UCSD-AML1 (cell line): Measurements from ENCODE around the gene SURF6.
"Not testable (repeated sequence)": the region's sequence is repeated elsewhere in the genome, so short reads cannot be mapped to it uniquely, and the experiment has no call there.

Experiments
- DNase-seq: peaks from one replicate; lab custom pipeline; 2025; ENCODE audit not compliant: unreplicated experiment; lab: John Stamatoyannopoulos, UW

Gene SURF6

DNA sequence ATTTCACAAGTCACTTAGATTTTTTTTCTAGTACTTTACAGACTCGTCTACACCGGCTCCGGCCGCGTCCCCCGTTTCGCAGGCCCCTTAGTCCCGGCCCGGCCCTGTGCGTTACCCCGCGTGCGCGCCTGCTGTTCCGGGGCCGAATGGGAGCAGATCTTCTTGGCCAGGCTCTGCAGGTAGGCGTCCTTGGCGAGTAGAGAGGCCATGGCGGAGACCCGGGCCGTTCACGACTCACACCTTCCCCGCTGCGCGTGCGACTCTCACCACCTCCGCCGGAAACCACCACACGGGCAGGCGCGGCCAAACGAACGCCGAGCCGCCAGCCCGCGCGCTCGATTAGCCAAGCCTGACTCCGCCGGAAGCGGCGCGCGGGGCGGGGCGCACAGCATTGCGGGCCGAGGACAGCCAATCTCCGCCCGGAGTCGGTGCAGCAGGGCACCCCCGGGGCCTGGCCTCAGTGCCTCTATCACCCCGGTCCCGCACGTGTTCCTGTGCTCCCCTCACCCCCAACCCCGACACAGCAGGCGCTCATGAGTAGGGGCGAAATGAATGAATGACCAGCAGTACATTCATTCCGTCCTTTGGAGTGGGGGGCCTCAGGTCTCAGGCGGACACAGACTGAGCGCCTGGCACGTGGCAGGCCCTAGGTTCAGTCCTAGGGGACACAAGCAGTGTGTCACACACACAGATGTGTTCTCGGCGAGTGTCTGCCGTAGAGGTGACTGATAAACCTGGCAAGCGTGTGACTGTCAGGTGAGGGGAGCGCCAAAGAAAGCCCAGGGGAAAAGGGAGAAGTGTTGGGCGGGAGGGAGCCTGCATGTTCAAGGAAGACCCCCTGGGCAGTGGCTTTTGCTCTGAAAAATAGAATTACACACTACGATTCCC lies at the start of gene SURF6:
Gene SURF6 (minus strand): TSS at position 265 of the 888 bp plus-strand sequence. CDS start 56 bp downstream, at position 209.
- DNase-seq, result peak; percentile 93

DNA sequence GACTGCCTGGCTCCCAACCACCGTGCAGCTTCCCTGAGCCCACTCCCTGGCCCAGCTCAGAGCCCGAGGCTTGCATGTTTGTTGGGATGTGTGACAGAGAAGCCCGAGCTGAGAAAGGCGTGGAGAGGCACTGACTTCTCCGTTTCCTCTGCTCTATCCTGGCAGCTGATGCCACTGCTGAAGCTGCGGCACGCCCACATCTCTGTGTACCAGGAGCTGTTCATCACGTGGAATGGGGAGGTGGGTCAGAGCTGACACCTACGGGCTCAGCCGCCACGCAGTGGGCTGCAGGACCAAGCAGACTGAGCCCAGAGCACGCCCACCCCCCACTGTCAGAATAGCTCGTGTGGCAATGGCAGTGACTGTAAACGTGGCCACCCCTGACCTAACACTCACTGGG lies 49.5 kb upstream of the SURF6 start:
- no peak for DNase-seq

DNA sequence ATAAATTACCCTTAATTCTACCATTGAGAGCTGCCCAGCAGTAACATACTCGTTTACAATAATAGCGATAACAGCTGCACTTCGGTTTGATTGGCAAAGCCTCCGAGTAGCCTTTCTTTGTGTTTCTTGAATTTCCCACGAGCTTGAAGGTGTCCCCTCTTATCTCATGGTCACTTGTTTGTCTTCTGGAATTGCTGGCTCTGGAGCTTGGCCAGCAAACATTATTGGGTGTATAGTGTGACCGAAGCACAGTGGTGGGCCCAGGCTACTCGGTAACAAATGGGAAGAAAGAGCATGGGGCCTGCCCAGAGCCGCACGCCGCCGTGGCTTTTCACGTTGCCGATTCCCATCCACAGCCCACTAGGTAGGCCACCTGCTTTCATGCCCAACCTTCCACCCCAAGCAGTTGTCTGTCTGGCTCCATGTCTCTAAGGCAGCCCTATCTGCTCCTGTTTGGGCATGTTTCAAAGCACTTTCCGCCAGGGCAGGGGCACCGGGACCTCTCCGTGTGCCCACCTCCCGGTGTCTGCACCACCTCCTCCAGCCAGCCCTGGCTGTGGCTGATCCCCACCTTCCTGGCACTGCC lies 48.8 kb upstream of the SURF6 start:
- no peak for DNase-seq

DNA sequence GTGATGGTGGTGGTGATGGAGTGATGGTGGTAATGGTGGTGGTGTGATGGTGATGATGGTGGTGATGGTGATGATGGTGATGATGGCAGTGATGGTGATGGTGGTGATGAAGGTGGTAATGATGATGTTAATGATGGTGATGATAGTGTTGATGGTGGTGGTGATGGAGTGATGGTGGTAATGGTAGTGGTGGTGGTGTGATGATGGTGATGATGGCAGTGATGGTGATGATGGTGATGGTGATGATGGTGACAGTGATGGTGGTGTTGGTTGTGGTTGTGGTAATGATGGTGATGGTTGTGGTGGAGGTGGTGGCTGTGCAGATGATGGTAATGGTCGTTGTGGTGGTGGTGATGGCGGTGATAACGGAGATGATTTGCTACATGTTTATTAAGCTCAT lies 47.5 kb upstream of the SURF6 start:
- DNase-seq, result no peak

DNA sequence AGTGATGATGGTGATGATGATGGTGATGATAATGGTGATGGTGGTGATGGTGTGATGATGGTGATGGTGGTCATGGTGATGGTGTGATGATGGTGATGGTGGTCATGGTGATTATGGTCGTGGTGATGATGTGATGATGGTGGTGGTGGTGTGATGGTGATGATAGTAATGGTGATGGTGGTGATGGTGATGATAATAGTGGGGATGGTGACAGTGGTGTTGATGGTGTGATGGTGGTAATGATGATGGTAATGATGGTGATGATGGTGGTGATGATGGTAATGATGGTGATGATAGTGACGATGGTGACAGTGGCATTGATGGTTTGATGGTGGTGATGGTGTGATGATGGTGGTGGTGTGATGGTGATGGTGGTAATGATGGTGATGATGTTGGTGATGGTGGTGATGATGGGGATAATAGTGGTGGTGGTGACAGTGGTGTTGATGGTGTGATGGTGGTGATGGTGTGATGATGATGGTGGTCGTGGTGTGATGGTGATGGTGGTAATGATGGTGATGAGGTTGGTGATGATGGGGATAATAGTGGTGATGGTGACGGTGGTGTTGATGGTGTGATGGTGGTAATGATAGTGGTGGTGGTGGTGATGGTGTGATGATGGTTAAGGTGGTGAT lies 46.6 kb upstream of the SURF6 start:
- DNase-seq, result no peak

DNA sequence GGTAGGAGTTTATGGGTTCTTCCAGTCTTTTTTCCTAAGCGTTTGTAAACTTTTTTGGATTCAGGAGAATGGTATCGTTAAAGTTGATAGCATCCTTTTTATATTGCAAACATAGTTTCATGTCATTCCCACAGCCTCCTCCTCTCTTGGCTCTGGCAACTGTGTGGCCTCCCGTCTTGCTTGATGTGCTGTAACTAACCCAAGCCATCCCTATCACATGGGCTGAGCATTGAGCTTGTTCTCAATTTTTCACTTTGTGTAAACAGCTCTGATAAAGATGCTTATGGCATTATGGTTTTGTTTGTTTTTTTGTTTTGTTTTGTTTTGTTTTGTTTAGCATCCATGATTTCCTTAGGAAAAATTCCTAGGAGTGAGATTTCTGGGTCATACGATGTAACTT lies 44.7 kb upstream of the SURF6 start:
- DNase-seq, result no peak

DNA sequence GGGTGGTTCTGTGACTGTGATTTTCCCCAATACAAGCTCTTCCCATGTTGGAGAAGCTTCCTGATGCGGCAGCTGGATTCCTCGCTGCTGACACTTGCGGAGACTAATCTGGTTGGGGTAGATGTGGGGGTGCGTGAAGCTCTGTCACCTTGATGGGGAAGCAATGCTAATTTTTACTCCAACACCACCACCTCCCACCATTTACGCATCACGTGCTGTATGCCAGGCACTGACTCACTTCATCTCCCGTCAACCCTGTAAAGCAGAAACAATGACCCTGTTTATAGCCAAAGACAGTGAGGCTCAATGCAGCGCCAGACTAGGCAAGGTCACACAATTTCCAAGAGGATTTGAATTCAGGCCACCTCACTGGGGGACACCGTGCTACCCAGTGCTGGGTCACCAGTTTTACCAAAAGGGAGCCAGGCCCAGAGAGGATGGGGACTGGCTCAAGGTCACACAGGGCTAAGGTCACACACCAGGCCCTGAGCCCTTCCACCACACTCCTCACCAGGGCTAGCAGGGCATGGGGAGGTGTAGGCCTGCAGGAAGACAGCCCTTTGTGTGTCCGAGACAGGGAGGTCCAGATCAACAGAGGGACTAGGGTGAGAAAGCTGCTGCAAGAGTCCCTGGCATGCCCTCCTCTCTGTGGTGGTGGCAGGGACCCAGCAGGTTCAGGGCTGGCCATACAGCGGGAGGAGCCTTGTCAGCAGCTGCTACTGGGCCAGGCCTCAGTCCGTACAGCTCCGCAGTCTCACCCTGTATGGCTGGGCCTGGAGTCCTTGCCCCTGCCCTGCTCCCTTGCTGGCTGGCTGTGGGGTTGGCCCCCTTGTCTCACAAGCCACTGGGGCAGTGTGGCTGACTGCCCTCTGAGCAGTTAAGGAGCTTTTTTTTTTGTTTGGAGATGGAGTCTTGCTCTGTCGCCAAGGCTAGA lies 43.4 kb upstream of the SURF6 start:
- DNase-seq, result no peak

DNA sequence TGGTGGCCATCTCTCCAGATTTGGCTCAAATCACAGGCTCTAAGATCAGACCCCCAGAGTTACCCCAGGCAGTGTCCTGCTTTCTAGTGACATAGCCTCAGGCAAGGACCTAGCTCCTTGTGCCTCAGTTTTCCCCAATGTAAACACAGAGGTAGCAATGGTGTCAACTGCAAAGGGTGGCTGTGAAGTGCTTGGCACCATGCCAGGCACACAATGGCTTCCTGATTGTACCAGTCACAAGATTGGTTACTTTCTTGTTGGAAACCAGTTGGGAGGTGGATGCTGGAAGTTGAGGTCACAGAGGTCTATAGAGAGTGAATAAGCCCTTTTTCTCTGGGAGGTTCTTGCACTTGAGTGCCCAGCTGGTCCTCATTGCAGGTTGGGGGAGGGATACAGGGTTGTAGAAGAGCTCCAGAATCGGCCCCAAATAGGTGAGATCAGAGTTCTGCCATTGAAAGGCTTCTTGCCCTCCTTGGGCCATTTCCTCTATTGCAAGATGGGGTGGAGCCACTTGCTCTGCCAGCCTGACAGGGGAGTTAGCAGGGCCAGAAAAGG lies 42.5 kb upstream of the SURF6 start:
- no peak for DNase-seq

DNA sequence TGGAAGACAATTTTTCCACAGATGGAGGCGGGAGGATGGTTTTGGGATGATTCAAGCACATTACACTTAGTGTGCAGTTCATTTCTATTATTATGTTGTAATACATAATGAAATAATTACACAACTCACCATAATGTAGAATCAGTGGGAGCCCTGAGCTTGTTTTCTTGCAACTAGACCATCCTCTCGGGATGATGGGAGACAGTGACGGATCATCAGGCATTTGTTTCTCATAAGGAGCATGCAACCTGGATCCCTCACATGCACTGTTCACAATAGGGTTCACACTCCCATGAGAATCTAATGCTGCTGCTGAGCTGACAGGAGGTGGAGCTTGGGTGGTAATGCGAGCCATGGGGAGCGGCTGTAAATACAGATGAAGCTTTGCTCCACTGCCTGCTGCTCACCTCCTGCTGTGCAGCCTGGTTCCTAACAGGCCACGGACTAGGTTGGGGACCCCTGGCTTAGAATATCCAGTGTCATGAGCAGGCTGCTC lies 41.8 kb upstream of the SURF6 start:
- no peak for DNase-seq

DNA sequence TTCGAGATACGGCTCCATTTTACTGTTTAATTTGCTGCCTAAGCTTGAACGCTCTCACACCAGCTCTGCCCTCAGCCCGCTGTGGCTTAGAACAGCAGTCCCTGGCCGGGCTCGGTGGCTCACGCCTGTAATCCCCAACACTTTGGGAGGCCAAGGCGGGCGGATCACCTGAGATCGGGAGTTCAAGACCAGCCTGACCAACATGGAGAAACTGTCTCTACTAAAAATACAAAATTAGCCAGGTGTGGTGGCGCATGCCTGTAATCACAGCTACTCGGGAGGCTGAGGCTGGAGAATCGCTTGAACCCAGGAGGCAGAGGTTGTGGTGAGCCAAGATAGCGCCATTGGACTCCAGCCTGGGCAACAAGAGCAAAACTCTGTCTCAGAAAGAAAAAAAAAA lies 41.3 kb upstream of the SURF6 start:
- DNase-seq, result not testable (repeated sequence)

DNA sequence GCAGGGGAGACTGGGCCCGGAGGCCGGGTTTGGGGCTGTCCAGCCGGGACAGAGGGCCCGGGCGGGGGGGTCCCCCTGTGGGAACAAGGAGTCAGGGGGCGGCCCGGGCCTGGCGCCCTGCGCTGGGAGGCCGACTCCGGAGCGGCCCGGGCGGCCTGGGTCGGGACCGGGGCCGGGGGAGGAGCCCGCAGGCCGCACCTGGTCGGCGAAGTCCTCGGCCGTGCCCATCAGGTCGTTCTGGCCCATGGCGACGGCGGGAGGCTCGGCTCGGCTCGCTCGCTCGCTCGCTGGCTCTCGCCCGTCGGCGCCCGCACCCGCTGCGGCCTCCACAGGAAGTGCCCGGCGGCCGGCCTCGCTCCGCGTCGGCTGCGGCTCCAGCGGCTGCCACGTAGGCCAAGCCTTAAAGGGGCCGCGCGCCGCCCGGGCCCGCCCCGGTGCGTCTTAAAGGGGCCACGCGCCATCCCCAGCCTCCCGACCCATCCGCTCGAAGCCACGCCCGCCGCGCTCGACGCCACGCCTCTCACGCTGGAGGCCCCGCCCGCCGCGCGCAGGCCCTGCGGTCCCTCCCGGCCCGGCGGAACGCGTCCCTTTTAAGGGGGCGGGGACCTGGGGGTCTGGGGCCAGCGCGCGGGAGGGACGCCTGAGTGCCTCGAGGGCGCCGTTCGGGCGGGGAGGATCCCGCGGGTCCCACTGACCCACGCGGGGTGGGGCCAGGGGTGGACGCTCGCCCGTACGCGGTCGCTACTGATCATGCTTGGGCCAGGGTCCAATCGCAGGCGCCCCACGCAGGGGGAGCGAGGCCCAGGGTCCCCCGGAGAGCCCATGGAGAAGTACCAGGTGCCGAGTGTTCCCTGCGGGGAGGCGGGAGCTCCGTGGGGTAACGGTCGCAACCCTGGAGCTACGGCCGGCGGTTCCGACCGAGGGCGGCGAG lies 40.0 kb upstream of the SURF6 start, which contains the start of the genes STKLD1 and SURF4:
Gene STKLD1 (plus strand): TSS at position 643 of the 931 bp plus-strand sequence. CDS start 108 bp downstream, at position 751.
Gene SURF4 (minus strand): TSS at position 337 of the 931 bp plus-strand sequence. CDS start 91 bp downstream, at position 246.
- peak; percentile 98 for DNase-seq

DNA sequence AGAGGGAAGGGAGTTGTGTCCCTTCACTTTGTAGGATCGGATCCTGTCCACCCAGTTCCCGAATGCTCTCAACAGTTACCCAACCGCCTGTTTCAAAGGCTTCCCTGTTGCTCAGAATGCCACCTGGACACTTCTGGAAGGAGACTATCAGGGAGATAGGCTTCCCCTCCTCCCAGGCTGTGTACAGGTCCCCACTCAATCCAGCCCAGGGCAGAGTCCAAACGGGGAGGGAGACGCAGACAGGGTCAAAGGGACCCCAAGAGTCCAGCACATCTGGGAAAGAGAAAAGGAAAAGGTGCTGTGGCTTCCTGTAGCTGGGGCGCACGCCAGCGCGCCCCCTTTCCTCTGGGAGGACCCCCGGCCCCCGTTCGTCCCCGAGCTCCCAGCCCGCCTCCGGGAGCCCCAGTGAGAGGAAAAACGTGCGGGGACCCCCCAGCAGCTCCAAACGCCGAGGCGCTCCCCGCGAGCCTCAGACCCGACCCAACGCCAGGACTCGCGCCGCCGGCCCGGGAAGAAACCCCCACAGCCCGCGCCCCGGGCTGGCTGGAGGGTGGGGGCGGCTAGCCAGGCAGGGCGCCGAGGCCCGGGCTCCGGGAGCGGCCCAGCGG lies 39.2 kb upstream of the SURF6 start:
- peak; percentile 61 for DNase-seq

DNA sequence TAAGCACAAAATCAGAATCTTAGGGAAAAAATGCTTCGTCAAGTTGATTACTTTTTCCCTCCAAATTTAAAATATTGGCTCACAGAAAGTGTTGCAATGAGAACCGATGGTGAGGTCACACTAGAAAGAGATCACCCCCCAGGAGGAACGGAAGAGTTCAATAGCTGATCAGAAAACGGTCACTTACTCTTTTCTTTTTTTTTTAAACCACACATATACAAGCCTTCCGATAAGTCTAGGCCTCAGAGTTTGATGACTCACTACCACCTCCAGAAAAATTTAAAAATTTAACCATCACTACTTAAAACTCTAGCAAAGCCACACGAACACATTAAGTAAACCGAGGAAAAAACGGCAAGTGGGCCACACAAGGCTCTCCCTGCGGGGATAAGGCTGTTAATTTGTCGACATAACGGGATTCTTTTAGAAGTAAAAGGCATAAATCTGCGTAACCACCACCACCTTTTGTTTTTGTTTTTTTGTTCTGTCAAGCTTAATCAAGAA lies 38.7 kb upstream of the SURF6 start:
- DNase-seq, result no peak

DNA sequence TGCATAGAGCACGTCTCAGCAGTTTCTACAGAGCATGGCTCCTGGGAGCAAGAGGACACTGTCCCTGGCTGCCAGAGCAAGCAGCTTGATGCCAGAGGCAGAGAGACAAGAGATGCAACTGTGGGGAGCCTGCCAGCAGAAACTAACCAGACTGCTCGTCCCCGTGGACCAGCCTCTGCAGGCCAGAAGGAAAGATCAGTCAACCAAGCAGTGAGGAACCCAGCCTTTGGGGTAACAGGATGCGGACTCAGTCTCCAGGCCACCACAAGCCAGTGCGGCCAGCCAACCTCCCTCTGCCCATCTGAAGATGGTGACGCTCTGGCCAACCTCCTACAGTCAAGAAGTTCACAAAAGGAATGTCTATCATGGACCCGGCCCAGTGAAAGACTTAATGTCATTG lies 36.2 kb upstream of the SURF6 start:
- DNase-seq, result no peak

DNA sequence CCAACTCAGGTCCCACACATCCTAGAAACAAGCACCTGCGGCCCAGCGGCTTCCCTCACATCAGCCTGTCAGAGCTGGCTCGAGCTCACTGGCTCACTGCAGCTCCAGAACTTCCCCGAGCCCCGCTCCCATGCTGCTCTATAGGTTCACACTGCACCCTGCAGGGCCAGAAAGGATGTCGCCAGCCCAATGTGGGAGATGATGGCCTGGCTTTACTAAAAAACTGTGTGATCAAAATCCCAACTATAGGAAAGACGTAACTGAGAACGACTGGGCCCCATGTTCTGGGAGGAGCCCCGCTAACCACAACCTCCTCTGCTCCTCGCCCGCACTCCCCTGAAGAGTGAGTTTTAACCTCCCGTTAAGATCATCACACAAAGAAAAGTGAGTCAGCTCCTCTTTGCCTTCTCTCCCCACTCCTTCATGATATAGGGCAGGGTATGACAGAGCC lies 35.3 kb upstream of the SURF6 start:
- no peak for DNase-seq

DNA sequence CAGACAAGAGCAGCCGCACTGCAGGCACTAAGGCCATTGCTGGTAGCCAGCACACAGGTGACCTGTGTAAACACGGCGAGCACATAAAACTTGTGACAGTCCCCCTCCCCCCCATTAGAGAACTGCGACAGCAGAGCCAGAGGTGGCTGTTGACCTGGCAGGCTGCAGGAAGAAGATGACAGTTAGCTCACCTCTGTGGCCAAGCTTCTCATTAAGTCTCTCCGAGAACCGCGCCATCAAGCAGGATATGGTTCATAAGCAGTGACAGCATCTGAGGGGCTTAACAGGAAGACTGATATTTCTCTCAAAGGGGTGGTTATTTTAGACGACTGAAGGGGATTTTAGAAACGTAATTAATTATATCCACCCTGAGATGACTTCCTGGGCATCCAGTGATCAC lies 34.7 kb upstream of the SURF6 start:
- no peak for DNase-seq

DNA sequence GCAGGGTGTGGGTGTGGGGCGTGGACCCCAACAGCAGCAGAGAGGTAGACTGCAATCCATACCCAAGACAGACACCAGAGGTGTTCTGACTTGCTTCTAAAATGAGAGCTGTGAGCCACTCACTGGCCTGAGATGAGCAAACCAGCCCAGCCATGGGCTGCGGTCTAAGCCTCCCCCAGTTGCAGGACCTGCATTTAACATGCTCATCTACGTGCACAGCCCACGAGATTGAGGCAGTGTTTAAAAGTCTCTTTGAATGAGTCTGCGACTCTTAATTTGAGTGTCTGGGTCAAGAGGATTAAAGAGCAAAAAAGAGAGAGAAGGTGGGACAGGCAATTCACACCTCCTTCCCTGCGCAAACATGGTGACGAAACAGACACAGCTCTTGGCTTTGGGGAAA lies 33.9 kb upstream of the SURF6 start:
- DNase-seq, result no peak

DNA sequence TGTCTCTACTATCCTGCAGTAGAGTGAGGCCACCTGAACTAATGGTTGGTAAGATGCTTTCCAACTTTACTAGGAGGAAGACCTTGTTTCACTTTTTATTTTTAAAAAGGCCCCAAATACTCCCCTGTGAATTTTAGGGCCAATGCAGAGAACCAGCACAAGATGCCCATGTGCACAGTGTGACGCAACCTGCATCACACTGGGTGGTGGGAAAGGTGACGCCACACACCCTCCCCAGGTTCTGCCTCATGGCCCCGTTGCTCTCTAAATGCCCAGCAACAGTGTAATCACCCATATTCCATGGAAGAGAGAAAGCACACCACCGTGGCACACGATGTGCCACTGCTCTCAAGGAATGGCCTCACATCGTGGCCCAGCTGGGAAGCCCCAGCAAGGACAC lies 33.4 kb upstream of the SURF6 start:
- no peak for DNase-seq
